WTC11 (cell line): ENCODE results near the gene GPR85. TPM values are rescaled to one million over a fixed set of nuclear protein-coding genes. Genes with fewer than 3 reads are reported as not detected.

Source experiments
- ATAC-seq: fragments of 200-7000 bp; cut with Tn5 transposase; 2 replicates; pipeline ENCODE4 v1.10.0; 2021; ENCODE audit warnings: mild to moderate bottlenecking, moderate library complexity
- CTCF ChIA-PET: fragments of 300-600 bp; sonication (Branson Sonifier 250); formaldehyde crosslinking; loops from one replicate; lab custom pipeline; 2021; ENCODE audit warnings: antibody characterized with exemption; lab: Charles Lee
- POLR2A ChIA-PET: fragments of 350-600 bp; sonication (Branson Sonifier 250); formaldehyde crosslinking; loops from one replicate; lab custom pipeline; 2021; ENCODE audit warnings: antibody characterized with exemption; lab: Charles Lee
- DNase-seq: peaks from one replicate; pipeline ENCODE4 v3.0.0; 2021; ENCODE audit warnings: low spot score
- H3K27ac Mint-ChIP-seq: 2 replicates; pipeline ENCODE4 v1.8.0; 2021; ENCODE audit warnings: mixed read lengths
- H3K27me3 Mint-ChIP-seq: 2 replicates; pipeline ENCODE4 v1.8.0; 2021; ENCODE audit warnings: low read depth, mild to moderate bottlenecking, moderate library complexity, mixed read lengths
- H3K36me3 Mint-ChIP-seq: 2 replicates; pipeline ENCODE4 v1.8.0; 2021; ENCODE audit warnings: mixed read lengths
- H3K4me1 Mint-ChIP-seq: 2 replicates; pipeline ENCODE4 v1.8.0; 2022; ENCODE audit warnings: mixed read lengths
- H3K4me3 Mint-ChIP-seq: 2 replicates; pipeline ENCODE4 v1.8.0; 2021; ENCODE audit warnings: mild to moderate bottlenecking, moderate library complexity, mixed read lengths
- H3K9me3 Mint-ChIP-seq: 2 replicates; pipeline ENCODE4 v1.8.0; 2021; ENCODE audit warnings: mixed read lengths
- ATF6 ChIP-seq: sonication (generic); formaldehyde crosslinking; IDR thresholded peaks from 2 replicates; pipeline ENCODE4 v1.8.1; 2023; ENCODE audit warnings: mild to moderate bottlenecking, missing genetic modification reagents
- E2F4 ChIP-seq: sonication (generic); formaldehyde crosslinking; IDR thresholded peaks from 2 replicates; pipeline ENCODE4 v1.8.1; 2022; ENCODE audit warnings: low read depth, mild to moderate bottlenecking, moderate library complexity, missing genetic modification reagents, borderline replicate concordance
- HMGA2 ChIP-seq: fragments of 250-450 bp; sonication (Bioruptor Pico); IDR thresholded peaks from 2 replicates; pipeline ENCODE4 v1.4.0; 2021; ENCODE audit warnings: mild to moderate bottlenecking, moderate library complexity
- HMGXB4 ChIP-seq: sonication (generic); formaldehyde crosslinking; IDR thresholded peaks from 2 replicates; pipeline ENCODE4 v1.8.1; 2023; ENCODE audit warnings: mild to moderate bottlenecking, moderate library complexity, missing genetic modification reagents
- JAZF1 ChIP-seq: fragments of 250-450 bp; sonication (Bioruptor Pico); IDR thresholded peaks from 2 replicates; pipeline ENCODE4 v1.9.0; 2021; ENCODE audit warnings: moderate library complexity, mild to moderate bottlenecking, inconsistent platforms
- MAX ChIP-seq: sonication (generic); formaldehyde crosslinking; IDR thresholded peaks from 2 replicates; pipeline ENCODE4 v1.8.0; 2022; ENCODE audit warnings: mild to moderate bottlenecking, missing genetic modification reagents
- MLX ChIP-seq: sonication (generic); formaldehyde crosslinking; IDR thresholded peaks from 2 replicates; pipeline ENCODE4 v1.8.1; 2023; ENCODE audit warnings: mild to moderate bottlenecking, missing genetic modification reagents, moderate library complexity
- NFYB ChIP-seq: sonication (generic); formaldehyde crosslinking; conservative IDR thresholded peaks from 2 replicates; pipeline ENCODE4 v1.8.0; 2022; ENCODE audit warnings: low read depth, missing genetic modification reagents
- NR1H2 ChIP-seq: sonication (generic); formaldehyde crosslinking; IDR thresholded peaks from 2 replicates; pipeline ENCODE4 v1.9.0; 2021; ENCODE audit warnings: mild to moderate bottlenecking, moderate library complexity, missing genetic modification reagents
- PREB ChIP-seq: sonication (generic); formaldehyde crosslinking; IDR thresholded peaks from 2 replicates; pipeline ENCODE4 v1.8.1; 2022; ENCODE audit warnings: mild to moderate bottlenecking, missing genetic modification reagents, moderate library complexity, borderline replicate concordance
- PRRX2 ChIP-seq: fragments of 250-450 bp; sonication (Bioruptor Pico); IDR thresholded peaks from 2 replicates; pipeline ENCODE4 v1.8.0; 2021; ENCODE audit warnings: mild to moderate bottlenecking
- RORB ChIP-seq: fragments of 250-450 bp; sonication (Bioruptor Pico); IDR thresholded peaks from 2 replicates; pipeline ENCODE4 v1.9.0; 2021; ENCODE audit warnings: mild to moderate bottlenecking
- SMAD4 ChIP-seq: sonication (generic); formaldehyde crosslinking; IDR thresholded peaks from 2 replicates; pipeline ENCODE4 v1.8.0; 2022; ENCODE audit warnings: mild to moderate bottlenecking, missing genetic modification reagents
- ZBTB21 ChIP-seq: sonication (generic); formaldehyde crosslinking; IDR thresholded peaks from 2 replicates; pipeline ENCODE4 v1.8.1; 2023; ENCODE audit warnings: mild to moderate bottlenecking, missing genetic modification reagents, borderline replicate concordance
- ZNF138 ChIP-seq: sonication (generic); formaldehyde crosslinking; conservative IDR thresholded peaks from 2 replicates; pipeline ENCODE4 v1.8.1; 2022; ENCODE audit warnings: mild to moderate bottlenecking, moderate library complexity, missing genetic modification reagents
- ZNF317 ChIP-seq: sonication (generic); formaldehyde crosslinking; IDR thresholded peaks from 2 replicates; pipeline ENCODE4 v1.8.1; 2023; ENCODE audit warnings: low read depth, mild to moderate bottlenecking, moderate library complexity, missing genetic modification reagents, borderline replicate concordance
- ZNF396 ChIP-seq: fragments of 250-450 bp; sonication (Bioruptor Pico); IDR thresholded peaks from 2 replicates; pipeline ENCODE4 v1.8.0; 2021; ENCODE audit warnings: mild to moderate bottlenecking, moderate library complexity, borderline replicate concordance
- total RNA-seq: library from RNA; stranded (reverse); gene quantifications from 3 replicates; pipeline ENCODE4 v1.2.3, GENCODE V29; 2021
- TF ChIP-seq, protein P1 (sequence below): sonication (generic); formaldehyde crosslinking; IDR thresholded peaks from 2 replicates; pipeline ENCODE4 v1.8.0; 2023; ENCODE audit warnings: missing genetic modification reagents
- TF ChIP-seq, protein P2 (sequence below): fragments of 200-600 bp; IDR thresholded peaks from 2 replicates; pipeline ENCODE4 v1.8.0; 2022; ENCODE audit warnings: antibody characterized with exemption
- TF ChIP-seq, protein P3 (sequence below): sonication (generic); formaldehyde crosslinking; conservative IDR thresholded peaks from 2 replicates; pipeline ENCODE4 v1.8.1; 2022; ENCODE audit warnings: mild to moderate bottlenecking, missing genetic modification reagents

Gene GPR85
- total RNA-seq, 1 experiment from 2014 or later = 0.09 TPM

- TF ChIP-seq ZNF317 (CRISPR knock-in tag) (no peak), ZNF138 (CRISPR knock-in tag) (no peak), ZBTB21 (no peak), PRRX2 (CRISPR knock-in tag) (no peak), E2F4 (no peak), MLX (CRISPR knock-in tag) (no peak), ATF6 (CRISPR knock-in tag) (no peak), SMAD4 (CRISPR knock-in tag) (no peak), RORB (CRISPR knock-in tag) (no peak), HMGA2 (CRISPR knock-in tag) (no peak)
- TF ChIP-seq, protein P1, sequence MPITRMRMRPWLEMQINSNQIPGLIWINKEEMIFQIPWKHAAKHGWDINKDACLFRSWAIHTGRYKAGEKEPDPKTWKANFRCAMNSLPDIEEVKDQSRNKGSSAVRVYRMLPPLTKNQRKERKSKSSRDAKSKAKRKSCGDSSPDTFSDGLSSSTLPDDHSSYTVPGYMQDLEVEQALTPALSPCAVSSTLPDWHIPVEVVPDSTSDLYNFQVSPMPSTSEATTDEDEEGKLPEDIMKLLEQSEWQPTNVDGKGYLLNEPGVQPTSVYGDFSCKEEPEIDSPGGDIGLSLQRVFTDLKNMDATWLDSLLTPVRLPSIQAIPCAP (CRISPR knock-in tag) = no peak
- TF ChIP-seq, protein P2, sequence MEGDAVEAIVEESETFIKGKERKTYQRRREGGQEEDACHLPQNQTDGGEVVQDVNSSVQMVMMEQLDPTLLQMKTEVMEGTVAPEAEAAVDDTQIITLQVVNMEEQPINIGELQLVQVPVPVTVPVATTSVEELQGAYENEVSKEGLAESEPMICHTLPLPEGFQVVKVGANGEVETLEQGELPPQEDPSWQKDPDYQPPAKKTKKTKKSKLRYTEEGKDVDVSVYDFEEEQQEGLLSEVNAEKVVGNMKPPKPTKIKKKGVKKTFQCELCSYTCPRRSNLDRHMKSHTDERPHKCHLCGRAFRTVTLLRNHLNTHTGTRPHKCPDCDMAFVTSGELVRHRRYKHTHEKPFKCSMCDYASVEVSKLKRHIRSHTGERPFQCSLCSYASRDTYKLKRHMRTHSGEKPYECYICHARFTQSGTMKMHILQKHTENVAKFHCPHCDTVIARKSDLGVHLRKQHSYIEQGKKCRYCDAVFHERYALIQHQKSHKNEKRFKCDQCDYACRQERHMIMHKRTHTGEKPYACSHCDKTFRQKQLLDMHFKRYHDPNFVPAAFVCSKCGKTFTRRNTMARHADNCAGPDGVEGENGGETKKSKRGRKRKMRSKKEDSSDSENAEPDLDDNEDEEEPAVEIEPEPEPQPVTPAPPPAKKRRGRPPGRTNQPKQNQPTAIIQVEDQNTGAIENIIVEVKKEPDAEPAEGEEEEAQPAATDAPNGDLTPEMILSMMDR = no peak
- H3K27me3 Mint-ChIP-seq = peaks cover 5% of the 10 kb centered on the region
- ATAC-seq (peak; percentile 63), DNase-seq (peak; percentile 12)
- no peak overlapping the region for H3K4me3 Mint-ChIP-seq
- H3K4me1 Mint-ChIP-seq = peaks cover 12% of the 10 kb centered on the region
- no peaks in the 10 kb centered on the region for H3K9me3 Mint-ChIP-seq
- H3K27ac Mint-ChIP-seq = no peak overlapping the region
- CTCF ChIA-PET = interaction anchor here (0.5 to 1.4 kb wide), 5 partner anchors 27 to 599 kb away, joined by 3 to 9 read pairs (median 3); partner anchors contain the start of gene GPR85
- H3K36me3 Mint-ChIP-seq = peaks cover 21% of the 10 kb centered on the region
- POLR2A ChIA-PET = no interaction called here
Measured at GRCh38 chr7:113113912-113114311, 27.3 kb upstream of the GPR85 start.

DNA sequence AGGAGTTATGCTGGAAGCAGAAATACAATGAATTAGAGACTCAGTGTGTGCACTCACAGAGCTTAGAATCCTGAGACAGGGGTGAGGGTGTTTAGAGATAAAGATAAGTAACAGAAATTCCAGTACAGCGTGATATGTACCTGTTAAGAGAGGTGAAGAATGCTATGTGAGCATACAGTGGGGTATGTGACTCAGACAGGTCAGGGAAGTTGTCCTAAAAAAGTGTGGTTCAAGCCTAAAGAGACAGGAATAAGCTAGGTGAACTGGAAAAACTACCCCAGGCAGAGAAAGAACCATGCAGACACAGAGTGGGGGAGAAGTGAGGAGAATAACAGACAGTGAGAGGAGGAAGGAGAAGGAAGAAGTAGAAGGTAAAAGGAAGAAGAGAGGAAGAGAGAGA is 23.1 kb upstream of the GPR85 start:
- H3K4me1 Mint-ChIP-seq = no peaks in the 10 kb centered on the region
- ChIA-PET CTCF (interaction anchor here (0.6 kb wide), 1 partner anchor 560 kb away, joined by 3 read pairs; no protein-coding TSS in a partner anchor), POLR2A (no interaction called here)
- no peak for DNase-seq
- H3K36me3 Mint-ChIP-seq = peaks cover 9% of the 10 kb centered on the region
- TF ChIP-seq ZNF396 (CRISPR knock-in tag) (no peak), MAX (CRISPR knock-in tag) (no peak), PREB (CRISPR knock-in tag) (no peak), NFYB (CRISPR knock-in tag) (no peak), JAZF1 (CRISPR knock-in tag) (no peak), HMGXB4 (CRISPR knock-in tag) (no peak), NR1H2 (CRISPR knock-in tag) (no peak)
- TF ChIP-seq, protein P3, sequence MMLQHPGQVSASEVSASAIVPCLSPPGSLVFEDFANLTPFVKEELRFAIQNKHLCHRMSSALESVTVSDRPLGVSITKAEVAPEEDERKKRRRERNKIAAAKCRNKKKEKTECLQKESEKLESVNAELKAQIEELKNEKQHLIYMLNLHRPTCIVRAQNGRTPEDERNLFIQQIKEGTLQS = no peak
- H3K27ac Mint-ChIP-seq = no peak overlapping the region
- no peaks in the 10 kb centered on the region for H3K27me3 Mint-ChIP-seq
- ATAC-seq = no peak
- H3K9me3 Mint-ChIP-seq = no peaks in the 10 kb centered on the region
- no peak overlapping the region for H3K4me3 Mint-ChIP-seq
